NCI-H510A (cell line): ENCODE data around the gene PTCD1.

ENCODE experiments used
- DNase-seq: peaks from one replicate; lab custom pipeline; 2025; lab: John Stamatoyannopoulos, UW

The PTCD1 gene

DNA sequence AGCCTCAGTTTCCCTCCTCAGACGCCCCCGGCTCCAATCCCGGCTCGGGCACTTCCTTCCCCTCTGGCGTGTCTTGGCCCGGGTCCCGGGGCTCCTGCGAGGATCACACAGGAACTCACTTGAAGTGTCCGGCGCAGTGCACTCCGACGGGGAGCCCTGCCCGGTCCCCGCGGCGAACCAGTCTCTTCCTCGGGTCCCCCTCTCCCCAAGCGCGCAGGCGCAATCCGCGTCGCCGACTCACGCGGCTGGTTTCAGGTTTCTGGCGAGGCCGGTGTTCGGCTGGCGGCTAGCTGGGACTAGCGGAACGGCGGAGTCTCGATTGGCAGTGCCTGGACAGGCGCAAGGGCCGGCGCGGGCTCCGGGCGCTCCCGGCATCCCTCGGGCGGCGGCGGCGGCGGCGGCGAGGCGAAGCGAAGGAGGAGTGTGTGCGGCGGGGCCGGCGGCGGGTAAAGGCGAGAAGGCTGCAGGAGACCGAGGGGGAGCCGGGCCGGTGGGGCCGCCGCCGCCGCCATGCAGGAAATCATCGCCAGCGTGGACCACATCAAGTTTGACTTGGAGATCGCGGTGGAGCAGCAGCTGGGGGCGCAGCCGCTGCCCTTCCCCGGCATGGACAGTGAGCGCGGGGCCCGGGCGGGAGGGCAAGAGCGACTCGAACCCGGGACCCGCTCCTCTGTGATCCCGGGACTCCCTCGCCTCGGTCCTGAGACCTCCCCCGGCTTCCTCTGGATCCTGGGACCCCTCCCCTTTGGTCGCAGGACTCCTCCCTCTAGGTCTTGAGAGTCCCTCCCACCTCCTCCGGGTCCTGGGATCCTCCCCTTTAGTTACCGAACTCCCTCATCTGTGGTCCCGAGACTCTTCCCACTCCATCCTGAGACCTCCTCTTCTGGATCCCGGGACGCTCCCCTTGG is at the start of gene PTCD1, which contains the start of gene CPSF4:
PTCD1 (minus strand) TSS at position 226 of the 908 bp plus-strand sequence. CDS start 3,556 bp downstream, outside the sequence.
CPSF4 (plus strand) TSS at position 371 of the 908 bp plus-strand sequence; CDS start at position 511, 140 bp downstream.
- DNase-seq = peak; percentile 65

GRCh38 chr7:99485094-99485493 is 46.5 kb upstream of the PTCD1 start:
- no peak for DNase-seq

DNA sequence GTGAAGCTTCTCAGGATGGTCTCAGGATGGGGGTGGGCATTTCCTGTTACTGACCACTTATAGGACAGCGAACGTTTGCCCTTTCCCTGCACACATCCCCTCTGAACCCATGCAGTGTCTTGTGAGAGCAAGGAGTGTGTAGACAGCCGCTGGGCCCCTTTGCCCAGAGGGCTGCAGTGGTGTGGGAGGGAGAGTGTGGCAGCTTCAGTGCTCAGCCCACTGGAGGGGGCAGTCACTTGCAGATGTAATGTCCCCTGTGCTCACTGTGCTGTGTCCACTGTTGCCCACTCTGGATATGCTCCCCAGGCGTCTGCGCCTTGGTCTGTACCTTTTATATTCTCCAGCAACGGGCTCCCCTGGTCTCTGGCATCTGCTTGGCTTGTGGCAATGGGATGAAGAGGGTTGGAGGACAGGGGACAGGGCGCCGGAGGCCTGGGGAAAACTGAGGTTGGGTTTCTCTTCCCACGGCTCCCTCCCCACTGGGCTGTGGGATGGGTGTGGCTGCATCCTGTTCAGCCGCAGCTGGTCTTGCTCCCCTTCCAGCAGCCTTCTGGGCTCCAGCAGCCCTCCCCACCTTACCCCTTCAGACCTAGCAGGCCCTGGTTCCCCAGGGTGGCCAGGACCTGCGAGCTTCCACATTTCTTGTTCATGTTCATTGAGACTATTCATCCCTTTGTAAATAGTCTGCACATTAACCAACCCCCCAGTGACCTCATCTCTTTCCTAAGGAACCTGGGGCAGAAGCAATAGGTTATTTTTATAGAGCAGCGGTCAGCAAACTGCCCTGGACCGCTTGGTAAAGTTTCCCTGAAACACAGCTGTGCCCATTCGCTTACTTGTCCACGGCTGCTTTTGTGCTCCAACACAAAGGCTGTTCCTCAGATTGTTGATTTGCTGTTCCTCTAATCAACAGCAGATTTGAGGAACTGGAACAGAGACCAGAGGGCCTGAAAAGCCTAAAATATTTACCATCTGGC is 40.2 kb upstream of the PTCD1 start:
- DNase-seq = no peak

DNA sequence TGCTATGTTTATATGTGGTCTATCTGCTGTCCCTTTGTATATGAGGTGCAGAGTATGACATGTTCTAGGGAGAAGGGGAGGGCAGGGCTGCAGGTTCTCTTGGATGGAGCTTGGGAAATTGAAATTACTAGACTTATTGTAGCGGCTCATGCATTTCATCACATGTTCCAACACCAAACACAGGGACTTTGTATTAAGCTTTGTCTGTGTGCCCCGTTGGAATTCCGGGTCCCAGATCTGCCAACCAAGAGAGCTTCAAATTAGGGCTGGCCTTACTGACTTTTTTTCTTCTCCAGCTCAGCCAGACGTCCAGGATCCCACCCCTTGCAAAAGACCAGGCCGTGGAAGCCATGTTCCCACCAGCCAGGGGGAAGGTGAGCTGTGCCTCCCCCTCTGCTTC is 37.5 kb upstream of the PTCD1 start:
- DNase-seq = no peak

- DNase-seq = no peak
These were observed 34.7 kb upstream of the PTCD1 start for GRCh38 chr7:99473315-99473596.

- peak; percentile 90 for DNase-seq
These were observed 34.1 kb upstream of the PTCD1 start, which contains the start of gene ZNF789 for GRCh38 chr7:99472561-99473314. ZNF789 (plus strand) TSS chr7:99472890; CDS start chr7:99476457, 3,567 bp downstream.

- DNase-seq = no peak
These were observed 30.9 kb upstream of the PTCD1 start for GRCh38 chr7:99469381-99470065.

- no peak for DNase-seq
These were observed 29.8 kb upstream of the PTCD1 start for GRCh38 chr7:99468336-99468918.

DNA sequence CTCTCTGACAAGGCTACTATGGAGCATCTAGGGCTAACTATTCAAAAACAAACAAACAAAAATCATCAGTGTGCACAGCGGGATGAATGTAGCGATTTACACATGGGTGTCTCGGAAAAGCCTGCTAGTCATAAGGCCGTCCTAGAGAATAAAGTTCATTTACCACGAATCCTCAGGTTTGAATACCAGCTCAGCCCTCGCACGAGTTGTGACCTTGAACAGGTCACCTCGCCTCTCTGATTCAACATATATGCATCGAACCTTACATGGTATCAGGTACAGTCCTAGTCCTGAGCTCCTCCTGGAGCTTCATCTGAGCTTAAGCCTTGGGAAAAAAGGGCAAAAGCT is 26.8 kb upstream of the PTCD1 start:
- no peak for DNase-seq

GRCh38 chr7:99461221-99461620 is 22.6 kb upstream of the PTCD1 start:
- DNase-seq = no peak

DNA sequence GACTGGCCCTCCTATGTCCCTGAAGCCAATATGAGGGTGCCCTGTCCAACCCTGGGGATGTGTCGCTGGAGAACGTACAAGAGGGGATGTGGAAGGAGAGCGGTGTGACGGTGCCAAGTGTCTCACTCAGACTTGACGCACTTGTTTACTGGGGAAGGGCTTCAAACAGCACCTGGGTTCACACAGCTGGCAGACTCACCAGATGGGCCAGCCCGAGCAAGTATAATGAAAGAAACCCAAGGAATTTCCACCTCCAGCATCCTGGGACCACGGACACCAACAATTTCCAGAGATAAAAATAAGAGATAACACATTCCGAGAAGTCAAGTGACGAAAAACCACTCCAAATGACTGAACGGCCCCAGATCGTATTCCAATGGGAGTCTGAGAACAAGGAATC is 22.1 kb upstream of the PTCD1 start:
- DNase-seq = no peak

DNA sequence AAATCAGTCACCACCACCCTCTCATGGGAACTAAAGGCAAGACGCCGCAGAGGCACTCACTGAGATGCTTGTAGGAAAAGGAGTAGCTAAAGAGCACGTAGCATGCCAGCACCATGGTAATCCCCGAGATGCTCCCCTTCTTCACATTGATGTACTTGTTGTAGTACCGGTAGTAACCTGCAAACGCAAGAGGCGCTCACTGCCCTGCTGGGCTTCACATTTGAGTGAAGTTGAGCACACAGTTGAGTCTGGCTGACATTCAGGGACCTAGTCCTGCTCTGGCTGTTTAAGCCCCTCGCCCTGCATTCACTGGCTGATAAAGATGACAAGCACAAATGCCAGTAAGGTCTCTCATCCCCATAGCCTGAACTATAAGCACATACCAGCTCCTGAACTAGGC is 20.5 kb upstream of the PTCD1 start:
- DNase-seq = no peak

GRCh38 chr7:99457650-99458493 is 19.3 kb upstream of the PTCD1 start:
- no peak for DNase-seq

DNA sequence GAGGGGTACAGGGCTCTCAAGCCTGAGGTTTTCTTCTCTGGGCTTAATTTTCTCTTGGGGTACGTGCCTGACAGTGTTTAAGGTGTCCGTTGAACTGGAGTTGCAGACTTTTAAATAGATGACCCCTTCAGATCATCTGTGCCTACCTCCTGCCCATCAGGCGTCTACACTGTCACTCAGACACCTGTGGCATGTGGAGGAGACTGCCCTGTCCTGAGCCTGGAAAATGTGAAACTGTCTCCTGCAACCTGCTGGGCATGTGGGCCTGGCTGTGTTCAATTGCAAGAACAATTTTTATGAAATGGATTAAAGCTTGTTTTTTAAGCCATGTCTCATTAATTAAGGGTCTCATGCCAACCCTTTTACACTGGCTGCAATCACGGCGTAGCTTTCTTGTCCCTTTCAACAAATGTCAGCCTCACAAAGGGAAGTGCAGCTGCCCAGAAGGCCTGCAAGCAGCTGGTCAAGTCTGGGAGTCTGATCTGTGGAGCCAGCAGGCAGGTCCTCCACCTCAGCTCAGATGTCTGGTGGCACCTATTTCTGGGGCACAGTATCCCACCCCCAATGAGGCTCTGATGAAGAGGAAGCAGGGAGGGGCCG is 18.6 kb upstream of the PTCD1 start:
- DNase-seq = no peak

DNA sequence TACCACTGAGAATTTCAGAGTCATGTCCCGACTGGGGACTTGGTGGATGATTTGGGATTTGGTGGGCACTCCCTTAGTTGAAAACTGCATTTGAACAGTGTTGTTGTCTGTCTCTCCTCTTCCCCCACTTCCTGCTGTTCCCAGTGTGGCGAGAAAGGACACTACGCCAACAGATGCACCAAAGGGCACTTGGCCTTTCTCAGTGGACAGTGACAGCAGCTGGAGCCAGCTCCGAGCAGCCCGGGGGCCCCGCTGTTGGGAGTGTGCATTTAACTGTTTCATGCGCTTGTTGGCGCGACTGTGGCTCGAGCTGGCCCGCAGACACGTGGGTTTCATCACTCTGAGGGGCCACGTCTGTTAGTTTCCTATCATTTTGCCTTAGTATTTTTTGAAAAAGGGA is 17.7 kb upstream of the PTCD1 start:
- DNase-seq = no peak

DNA sequence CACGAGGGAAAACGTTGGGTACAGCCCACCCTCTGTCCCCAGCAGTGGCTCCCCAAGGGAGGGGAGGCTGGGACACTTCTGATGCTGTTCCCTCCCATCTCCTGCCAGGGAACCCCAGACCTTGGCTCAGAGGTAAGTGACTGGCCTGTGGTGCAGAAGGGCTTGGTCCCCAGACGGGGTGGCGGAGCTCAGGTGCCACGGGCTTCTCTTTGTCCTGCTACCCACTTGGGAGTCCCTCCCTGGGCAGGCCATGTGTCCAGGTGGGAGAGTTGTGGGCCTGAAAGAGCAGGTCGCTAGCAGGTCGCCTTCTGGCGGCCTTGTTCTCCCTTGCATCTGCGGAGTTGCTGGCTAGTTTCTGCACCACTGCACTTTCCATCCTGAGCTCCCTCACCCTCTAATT is 17.3 kb upstream of the PTCD1 start:
- no peak for DNase-seq

- no peak for DNase-seq
These were observed 14.5 kb upstream of the PTCD1 start for GRCh38 chr7:99453105-99453504.

GRCh38 chr7:99452541-99452940 is 13.9 kb upstream of the PTCD1 start:
- DNase-seq = no peak

DNA sequence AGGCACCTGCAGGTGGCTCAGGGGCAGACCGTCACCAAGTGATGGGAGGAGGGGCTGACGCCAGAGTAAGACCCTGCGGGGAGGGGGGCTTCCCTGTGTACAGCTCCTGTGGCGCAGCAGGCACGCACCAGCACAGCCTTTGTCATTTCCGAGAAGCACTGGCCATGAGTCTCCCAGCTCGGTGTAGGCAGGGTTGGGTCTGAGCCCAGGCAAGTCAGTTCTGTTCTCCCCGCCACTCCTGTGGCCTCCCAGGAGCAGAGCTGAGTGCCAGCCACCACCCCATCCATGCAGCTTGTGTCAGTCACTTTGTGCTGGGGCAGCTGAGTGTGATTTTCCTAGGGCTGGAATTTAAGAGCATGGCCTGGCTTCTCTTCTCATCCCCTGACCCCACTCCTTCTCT is 13.3 kb upstream of the PTCD1 start:
- DNase-seq = no peak

GRCh38 chr7:99449326-99449725 is 10.7 kb upstream of the PTCD1 start:
- DNase-seq = no peak
